Measurements from ENCODE around the gene RSPH10B.

DNA sequence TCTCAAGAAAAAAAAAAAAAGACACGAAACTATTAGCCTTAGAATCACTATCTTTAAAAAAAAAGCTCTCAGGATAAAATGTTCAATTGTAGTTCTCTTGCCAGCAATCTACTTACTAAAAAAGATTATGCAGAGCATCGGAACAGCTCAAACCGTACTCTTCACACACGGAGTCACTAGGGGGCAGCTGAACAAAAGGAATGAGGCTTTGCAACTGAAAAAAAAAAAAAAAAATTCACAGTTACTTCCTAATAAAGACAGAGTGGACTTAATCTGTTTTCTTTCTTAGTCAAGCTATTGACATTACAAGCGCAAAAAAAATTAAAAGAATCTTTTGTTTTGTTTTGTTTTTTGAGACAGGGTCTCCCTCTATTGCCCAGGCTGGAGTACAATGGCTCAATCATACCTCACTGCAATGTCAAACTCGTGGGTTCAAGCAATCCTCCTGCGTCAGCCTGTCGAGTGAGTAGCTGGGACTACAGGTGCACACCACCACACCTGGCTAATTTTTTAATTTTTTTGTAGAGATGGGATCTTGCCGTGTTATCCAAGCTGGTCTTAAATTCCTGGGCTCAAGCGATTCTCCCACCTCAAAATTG lies 26.8 kb upstream of the RSPH10B start:
- TF ChIP-seq, protein P1, sequence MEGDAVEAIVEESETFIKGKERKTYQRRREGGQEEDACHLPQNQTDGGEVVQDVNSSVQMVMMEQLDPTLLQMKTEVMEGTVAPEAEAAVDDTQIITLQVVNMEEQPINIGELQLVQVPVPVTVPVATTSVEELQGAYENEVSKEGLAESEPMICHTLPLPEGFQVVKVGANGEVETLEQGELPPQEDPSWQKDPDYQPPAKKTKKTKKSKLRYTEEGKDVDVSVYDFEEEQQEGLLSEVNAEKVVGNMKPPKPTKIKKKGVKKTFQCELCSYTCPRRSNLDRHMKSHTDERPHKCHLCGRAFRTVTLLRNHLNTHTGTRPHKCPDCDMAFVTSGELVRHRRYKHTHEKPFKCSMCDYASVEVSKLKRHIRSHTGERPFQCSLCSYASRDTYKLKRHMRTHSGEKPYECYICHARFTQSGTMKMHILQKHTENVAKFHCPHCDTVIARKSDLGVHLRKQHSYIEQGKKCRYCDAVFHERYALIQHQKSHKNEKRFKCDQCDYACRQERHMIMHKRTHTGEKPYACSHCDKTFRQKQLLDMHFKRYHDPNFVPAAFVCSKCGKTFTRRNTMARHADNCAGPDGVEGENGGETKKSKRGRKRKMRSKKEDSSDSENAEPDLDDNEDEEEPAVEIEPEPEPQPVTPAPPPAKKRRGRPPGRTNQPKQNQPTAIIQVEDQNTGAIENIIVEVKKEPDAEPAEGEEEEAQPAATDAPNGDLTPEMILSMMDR (IDR thresholded peaks at IDR 0.05; ENCODE audit: insufficient read depth, low read length, poor library complexity, severe bottlenecking) = peak; percentile 80
- TF ChIP-seq EZH2phosphoT487 (conservative IDR thresholded peaks at IDR 0.05; ENCODE audit: low read length) = no peak
